ENCODE data around the gene CSTF1. TPM values are rescaled to one million over a fixed set of nuclear protein-coding genes. Genes with fewer than 3 reads are reported as not detected.

Gene CSTF1
- polyA plus RNA-seq, 1 of the 3 experiments (the other 2 are of a cell fraction): 23.4 TPM

DNA sequence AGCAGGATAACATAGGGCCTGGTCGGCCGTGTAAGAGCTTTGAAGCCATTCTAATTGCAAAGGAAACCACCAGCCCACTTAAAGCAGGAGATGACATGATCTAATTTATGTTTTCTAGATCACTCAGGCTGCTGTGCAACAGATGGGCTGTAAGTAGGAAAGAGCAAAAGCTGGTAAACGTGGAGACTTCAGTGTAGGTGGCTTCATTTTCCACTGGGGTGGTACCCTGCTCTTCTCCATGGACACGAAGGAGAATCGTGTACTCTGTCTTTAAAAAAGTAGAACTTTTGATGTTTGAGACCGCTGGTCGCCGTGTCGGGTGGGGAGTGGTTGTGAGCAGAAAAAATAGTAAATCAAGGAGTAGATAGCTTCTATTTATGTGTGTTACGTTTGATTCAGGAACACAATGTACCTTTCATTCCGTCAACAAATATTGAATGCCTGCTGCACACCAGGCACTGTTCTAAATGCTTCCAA is 26.0 kb downstream of the CSTF1 start:
- CTCF ChIA-PET: no interaction called here
- Histone ChIP-seq H3K27me3 (ENCODE audit: insufficient read depth) (no peaks in the 10 kb centered on the region), H3K4me1 (ENCODE audit: control insufficient read depth in 1 of 2, insufficient read depth in 2 of 2, low read depth in 1 of 2, low read length in 1 of 2) (peaks cover 0 to 16% of the 10 kb centered on the region in 2 experiments; a peak in 1 of 4 replicates)

More for the DNA sequence above, 26.0 kb downstream of the CSTF1 start:
- peaks cover 3% of the 10 kb centered on the region for H3F3A ChIP-seq (replicated peaks; ENCODE audit: insufficient read depth)
- H4K20me1 ChIP-seq (ENCODE audit: insufficient read depth): no peaks in the 10 kb centered on the region
- H2AFZ ChIP-seq (ENCODE audit: low read depth): peak overlapping the region; percentile 63; the same call in 1 of the 2 replicates
- H3K9ac ChIP-seq: no peak overlapping the region
- no peak overlapping the region for H3K27ac ChIP-seq (ENCODE audit: low read depth in 2 of 2, low read length in 1 of 2)
- H3K36me3 ChIP-seq (replicated peaks in 1 of 2; ENCODE audit: control insufficient read depth in 1 of 2, insufficient read depth in 2 of 2, low read length in 1 of 2): no peaks in the 10 kb centered on the region
- 88% methylated on average over 11 of the region's 11 CpGs for WGBS (ENCODE audit: low lambda C conversion rate)
- H3K9me2 ChIP-seq: no peaks in the 10 kb centered on the region
- no peak for DNase-seq
- H3K4me3 ChIP-seq (ENCODE audit: low read depth in 2 of 2, low read length in 1 of 2): no peak overlapping the region
- no peaks in the 10 kb centered on the region for H3K9me3 ChIP-seq
- TF ChIP-seq SMC3 (IDR thresholded peaks at IDR 0.05; ENCODE audit: low read depth, low read length): no peak
- TF ChIP-seq FOXM1 (IDR thresholded peaks at IDR 0.05; ENCODE audit: low read depth): no peak
- no peak for TF ChIP-seq EZH2phosphoT487 (IDR thresholded peaks at IDR 0.05; ENCODE audit: borderline replicate concordance, low read depth)
- TF ChIP-seq, protein P1, sequence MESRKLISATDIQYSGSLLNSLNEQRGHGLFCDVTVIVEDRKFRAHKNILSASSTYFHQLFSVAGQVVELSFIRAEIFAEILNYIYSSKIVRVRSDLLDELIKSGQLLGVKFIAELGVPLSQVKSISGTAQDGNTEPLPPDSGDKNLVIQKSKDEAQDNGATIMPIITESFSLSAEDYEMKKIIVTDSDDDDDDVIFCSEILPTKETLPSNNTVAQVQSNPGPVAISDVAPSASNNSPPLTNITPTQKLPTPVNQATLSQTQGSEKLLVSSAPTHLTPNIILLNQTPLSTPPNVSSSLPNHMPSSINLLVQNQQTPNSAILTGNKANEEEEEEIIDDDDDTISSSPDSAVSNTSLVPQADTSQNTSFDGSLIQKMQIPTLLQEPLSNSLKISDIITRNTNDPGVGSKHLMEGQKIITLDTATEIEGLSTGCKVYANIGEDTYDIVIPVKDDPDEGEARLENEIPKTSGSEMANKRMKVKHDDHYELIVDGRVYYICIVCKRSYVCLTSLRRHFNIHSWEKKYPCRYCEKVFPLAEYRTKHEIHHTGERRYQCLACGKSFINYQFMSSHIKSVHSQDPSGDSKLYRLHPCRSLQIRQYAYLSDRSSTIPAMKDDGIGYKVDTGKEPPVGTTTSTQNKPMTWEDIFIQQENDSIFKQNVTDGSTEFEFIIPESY (IDR thresholded peaks at IDR 0.05; ENCODE audit: borderline replicate concordance, low read depth): no peak
- no peak for TF ChIP-seq SIN3A (IDR thresholded peaks at IDR 0.05; ENCODE audit: borderline replicate concordance, low read depth, low read length)
- TF ChIP-seq MEF2A (IDR thresholded peaks at IDR 0.05; ENCODE audit: borderline replicate concordance, low read depth): no peak
- TF ChIP-seq RXRA (IDR thresholded peaks at IDR 0.05; ENCODE audit: borderline replicate concordance, low read depth): no peak
- no peak for TF ChIP-seq GATA2 (CRISPR knock-in tag; IDR thresholded peaks at IDR 0.05)
- TF ChIP-seq EP300 (IDR thresholded peaks at IDR 0.05; ENCODE audit: borderline replicate concordance in 1 of 2, low read depth in 1 of 2, low read length in 1 of 2): no peak
- no peak for TF ChIP-seq POLR2AphosphoS5 (IDR thresholded peaks at IDR 0.05; ENCODE audit: low read depth, low read length)
- TF ChIP-seq RFX5 (IDR thresholded peaks at IDR 0.05; ENCODE audit: low read length): no peak
- TF ChIP-seq, protein P2, sequence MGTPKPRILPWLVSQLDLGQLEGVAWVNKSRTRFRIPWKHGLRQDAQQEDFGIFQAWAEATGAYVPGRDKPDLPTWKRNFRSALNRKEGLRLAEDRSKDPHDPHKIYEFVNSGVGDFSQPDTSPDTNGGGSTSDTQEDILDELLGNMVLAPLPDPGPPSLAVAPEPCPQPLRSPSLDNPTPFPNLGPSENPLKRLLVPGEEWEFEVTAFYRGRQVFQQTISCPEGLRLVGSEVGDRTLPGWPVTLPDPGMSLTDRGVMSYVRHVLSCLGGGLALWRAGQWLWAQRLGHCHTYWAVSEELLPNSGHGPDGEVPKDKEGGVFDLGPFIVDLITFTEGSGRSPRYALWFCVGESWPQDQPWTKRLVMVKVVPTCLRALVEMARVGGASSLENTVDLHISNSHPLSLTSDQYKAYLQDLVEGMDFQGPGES (IDR thresholded peaks at IDR 0.05; ENCODE audit: low read depth, low read length): no peak
- TF ChIP-seq CHD2 (IDR thresholded peaks at IDR 0.05; ENCODE audit: low read length, partially characterized antibody): no peak
- TF ChIP-seq FOSL2 (IDR thresholded peaks at IDR 0.05; ENCODE audit: borderline replicate concordance, low read depth): no peak
- no peak for TF ChIP-seq GABPA (IDR thresholded peaks at IDR 0.05; ENCODE audit: low read depth)
- no peak for TF ChIP-seq NRF1 (IDR thresholded peaks at IDR 0.05; ENCODE audit: low read depth, low read length)
- no peak for TF ChIP-seq FOXJ3 (CRISPR knock-in tag; IDR thresholded peaks at IDR 0.05)
- TF ChIP-seq, protein P3, sequence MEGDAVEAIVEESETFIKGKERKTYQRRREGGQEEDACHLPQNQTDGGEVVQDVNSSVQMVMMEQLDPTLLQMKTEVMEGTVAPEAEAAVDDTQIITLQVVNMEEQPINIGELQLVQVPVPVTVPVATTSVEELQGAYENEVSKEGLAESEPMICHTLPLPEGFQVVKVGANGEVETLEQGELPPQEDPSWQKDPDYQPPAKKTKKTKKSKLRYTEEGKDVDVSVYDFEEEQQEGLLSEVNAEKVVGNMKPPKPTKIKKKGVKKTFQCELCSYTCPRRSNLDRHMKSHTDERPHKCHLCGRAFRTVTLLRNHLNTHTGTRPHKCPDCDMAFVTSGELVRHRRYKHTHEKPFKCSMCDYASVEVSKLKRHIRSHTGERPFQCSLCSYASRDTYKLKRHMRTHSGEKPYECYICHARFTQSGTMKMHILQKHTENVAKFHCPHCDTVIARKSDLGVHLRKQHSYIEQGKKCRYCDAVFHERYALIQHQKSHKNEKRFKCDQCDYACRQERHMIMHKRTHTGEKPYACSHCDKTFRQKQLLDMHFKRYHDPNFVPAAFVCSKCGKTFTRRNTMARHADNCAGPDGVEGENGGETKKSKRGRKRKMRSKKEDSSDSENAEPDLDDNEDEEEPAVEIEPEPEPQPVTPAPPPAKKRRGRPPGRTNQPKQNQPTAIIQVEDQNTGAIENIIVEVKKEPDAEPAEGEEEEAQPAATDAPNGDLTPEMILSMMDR (IDR thresholded peaks at IDR 0.05): no peak
- TF ChIP-seq TCF12 (IDR thresholded peaks at IDR 0.05): no peak
- no peaks in the 10 kb centered on the region for H3K79me2 ChIP-seq (ENCODE audit: insufficient read depth)
- POLR2A ChIA-PET: no interaction called here
- H3K4me2 ChIP-seq: no peak overlapping the region
